Measurements from ENCODE around the gene OR6S1.

- TF ChIP-seq POLR2A (IDR thresholded peaks at IDR 0.05), result no peak
- TF ChIP-seq CTCF (IDR thresholded peaks at IDR 0.05), result no peak
- no peak for TF ChIP-seq POLR2AphosphoS5 (IDR thresholded peaks at IDR 0.05)
- TF ChIP-seq EP300 (IDR thresholded peaks at IDR 0.05), result no peak
Observed at GRCh38 chr14:20610002-20610765, 31.3 kb downstream of the OR6S1 start.

All from suprapubic skin (tissue), 4 donors.